NCI-H526 (cell line): ENCODE results near the gene NKX6-1.
A peak's percentile ranks its signal among the peaks of the same experiment; 100 is the strongest.

Source experiments
- DNase-seq, 2 experiments: peaks; one replicate each; lab custom pipeline; 2025; lab: John Stamatoyannopoulos, UW

The NKX6-1 gene

GRCh38 chr4:84498935-84499623 is at the start of gene NKX6-1:
Gene NKX6-1, minus strand, starts transcription at chr4:84499292. Its CDS starts 1,064 bp downstream, at chr4:84498228.
- DNase-seq, result peak; percentile 52 to 91

DNA sequence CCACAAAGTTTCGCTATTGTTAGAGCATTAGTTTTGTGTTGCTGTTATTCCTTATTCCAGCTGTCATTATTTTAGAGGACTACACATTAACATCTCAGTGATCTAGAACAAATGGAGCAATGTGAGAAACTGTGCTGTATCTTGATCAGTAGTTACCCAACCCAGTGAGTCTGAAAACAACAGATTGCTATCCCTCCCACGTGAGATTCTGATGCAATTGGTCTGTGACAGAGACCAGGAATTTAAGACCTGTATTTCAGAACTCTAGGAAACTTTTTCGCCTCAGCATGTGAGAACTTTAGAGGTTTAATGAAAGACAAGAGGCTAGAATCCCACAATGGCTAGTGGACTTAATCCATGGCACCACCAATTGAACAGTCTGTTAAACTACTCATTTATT is 48.1 kb upstream of the NKX6-1 start:
- no peak for DNase-seq

DNA sequence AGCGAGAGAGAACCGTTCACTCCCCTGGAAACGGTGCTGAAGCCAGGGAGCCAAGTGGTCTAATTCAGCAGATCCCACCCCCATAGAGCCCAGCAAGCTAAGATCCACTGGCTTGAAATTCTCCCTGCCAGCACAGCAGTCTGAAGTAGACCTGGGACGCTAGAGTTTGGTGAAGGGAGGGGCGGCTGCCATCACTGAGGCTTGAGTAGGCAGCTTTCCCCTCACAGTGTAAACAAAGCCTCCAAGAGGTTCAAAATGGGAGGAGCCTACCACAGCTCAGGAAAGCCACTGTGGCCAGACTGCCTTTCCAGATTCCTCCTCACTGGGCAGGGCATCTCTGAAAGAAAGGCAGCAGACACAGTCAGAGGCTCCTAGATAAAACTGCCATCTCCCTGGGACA is 46.0 kb upstream of the NKX6-1 start:
- no peak for DNase-seq

DNA sequence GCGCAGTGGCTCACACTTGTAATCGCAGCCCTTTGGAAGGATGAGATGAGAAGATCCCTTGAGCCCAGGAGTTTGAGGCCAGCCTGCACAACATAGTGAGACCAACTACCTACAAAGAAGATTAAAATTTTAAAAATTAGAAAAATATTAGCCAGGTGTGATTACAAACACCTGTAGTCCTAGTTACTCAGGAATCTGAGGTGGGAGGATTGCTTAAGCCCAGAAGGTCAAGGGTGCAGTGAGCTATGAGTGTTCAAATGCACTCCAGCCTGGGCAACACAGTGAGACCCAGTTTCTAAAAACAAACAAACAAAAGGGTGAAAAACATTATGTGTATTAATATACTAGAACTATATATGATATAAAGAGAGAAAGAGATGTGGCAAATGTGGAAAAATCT is 36.8 kb upstream of the NKX6-1 start:
- no peak for DNase-seq

- no peak for DNase-seq
Measured at GRCh38 chr4:84531689-84532088, 32.6 kb upstream of the NKX6-1 start.

DNA sequence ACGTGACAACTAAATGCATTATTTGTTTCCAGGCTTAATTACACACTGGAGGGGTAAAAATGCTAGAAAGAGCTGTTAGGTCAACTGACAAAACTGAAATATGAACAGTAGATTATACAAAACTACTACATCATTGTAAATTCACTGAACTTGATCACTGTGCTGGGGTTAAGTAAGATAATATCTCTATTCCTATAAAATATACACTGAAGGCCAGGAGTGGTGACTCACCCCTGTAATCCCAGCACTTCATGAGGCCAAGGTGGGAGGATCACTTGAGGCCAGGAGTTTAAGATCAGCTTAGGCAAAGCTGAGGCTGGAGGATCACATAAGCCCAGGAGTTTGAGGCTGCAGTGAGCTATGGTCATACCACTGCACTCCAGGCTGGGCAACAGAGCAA is 31.8 kb upstream of the NKX6-1 start:
- no peak for DNase-seq

- no peak for DNase-seq
Measured at GRCh38 chr4:84530454-84530853, 31.4 kb upstream of the NKX6-1 start.

GRCh38 chr4:84529169-84529751 is 30.2 kb upstream of the NKX6-1 start:
- peak in 1 of 2 experiments; percentile 51 for DNase-seq

DNA sequence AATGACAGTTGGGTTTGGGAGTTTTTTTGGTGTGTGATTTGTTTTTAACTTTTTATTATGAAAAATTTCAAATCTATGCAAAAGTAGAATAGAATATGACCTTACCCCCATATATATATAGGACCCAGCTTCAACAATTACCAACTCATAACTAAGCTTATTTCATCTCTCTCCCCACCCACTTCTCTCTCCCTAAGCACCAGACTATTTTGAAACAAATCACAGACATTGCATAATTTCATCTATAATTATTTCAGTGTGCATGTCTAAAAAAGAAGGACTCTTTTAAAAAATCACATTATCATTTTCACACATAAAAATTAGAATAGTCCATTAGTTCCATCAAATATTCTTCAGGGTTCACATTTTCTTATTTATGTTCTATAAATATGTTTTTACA is 28.3 kb upstream of the NKX6-1 start:
- no peak for DNase-seq

GRCh38 chr4:84515075-84515474 is 16.0 kb upstream of the NKX6-1 start:
- no peak for DNase-seq

GRCh38 chr4:84512277-84512676 is 13.2 kb upstream of the NKX6-1 start:
- DNase-seq, result no peak

DNA sequence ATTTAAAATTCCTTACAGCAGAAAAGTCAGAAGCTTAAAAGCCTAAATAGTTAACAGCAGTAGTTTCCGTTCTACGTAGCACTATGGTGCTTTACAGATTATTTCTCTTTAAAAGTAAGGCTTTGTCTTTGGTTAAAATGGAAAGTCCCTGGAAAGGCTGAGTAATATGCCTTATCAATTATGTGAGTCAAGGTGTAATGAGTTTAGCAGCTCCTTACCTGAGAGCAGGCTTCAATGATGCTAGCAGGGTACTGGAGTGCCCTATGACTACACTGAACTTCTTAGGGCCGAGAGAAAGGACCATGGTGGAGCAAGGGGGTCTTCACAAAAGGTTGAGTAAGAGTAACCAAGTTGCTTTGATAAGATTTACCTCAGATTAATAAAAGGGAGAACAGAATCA is 12.6 kb upstream of the NKX6-1 start:
- no peak for DNase-seq

GRCh38 chr4:84507941-84508340 is 8.8 kb upstream of the NKX6-1 start:
- no peak for DNase-seq

GRCh38 chr4:84504821-84505220 is 5.7 kb upstream of the NKX6-1 start:
- DNase-seq, result no peak

DNA sequence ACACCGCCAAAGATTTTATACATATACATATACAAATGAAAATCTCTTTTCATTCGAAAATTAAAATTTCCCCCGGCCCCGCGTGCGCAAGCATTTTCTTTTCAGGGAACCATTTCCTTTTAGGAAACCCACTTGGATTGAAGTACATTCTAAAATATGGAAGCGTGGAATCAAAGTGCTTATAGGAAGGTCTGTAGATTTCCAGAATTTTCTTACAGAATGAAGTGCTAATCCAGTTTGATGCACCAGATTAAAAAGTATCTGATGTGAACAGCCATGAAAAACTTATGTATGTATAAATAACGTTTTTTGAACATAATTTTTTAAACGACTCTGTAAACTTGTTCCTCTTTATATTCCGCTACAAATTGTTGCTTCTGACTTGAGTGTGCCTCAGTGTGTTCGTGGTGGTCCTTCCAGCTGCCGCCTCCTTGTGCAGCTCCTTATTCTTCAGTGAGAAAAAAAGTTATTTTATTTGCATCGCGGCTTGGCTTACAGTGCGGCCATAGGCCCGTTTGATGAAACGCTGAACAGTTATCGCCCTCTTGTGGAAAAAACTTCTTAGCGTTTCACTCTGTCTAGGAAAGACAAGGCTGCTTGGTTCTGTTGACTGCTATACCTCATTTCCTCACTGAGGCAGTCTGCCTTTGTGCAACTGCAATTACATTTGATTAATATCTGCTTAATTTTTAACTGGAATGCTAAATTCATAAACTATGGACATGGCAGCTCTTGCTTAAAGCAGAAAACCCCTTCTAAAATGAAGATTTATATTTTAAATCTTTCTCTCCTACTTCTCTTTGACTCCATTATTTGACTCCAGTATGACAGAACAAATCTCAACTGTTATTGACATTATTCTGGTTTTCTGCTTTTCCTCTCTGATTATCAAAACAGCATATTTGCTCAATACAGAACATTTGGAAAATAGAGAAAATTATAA is 4.7 kb upstream of the NKX6-1 start:
- peak; percentile 30 to 82 for DNase-seq

DNA sequence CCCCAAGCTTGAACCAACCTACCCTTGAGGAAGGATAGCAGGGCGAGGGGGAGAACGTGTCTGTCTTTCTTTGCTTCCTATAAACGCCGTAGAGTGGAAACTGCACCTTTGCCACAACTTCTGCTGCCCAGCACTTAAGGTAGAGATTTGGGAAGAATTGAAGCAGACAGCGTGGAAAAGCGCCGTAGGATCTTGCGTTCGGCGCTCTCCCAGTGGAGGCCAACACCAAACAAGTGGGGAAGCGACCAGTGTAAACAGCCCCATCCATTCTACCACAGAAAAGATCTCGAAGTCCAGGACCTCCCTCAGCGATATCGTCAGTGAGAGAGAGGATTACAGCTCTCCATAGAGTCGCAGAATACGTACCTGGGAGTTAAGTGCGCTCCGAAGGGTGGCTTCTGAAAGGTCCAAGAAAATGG is 3.9 kb upstream of the NKX6-1 start:
- no peak for DNase-seq

GRCh38 chr4:84502333-84502954 is 3.4 kb upstream of the NKX6-1 start:
- DNase-seq, result no peak

DNA sequence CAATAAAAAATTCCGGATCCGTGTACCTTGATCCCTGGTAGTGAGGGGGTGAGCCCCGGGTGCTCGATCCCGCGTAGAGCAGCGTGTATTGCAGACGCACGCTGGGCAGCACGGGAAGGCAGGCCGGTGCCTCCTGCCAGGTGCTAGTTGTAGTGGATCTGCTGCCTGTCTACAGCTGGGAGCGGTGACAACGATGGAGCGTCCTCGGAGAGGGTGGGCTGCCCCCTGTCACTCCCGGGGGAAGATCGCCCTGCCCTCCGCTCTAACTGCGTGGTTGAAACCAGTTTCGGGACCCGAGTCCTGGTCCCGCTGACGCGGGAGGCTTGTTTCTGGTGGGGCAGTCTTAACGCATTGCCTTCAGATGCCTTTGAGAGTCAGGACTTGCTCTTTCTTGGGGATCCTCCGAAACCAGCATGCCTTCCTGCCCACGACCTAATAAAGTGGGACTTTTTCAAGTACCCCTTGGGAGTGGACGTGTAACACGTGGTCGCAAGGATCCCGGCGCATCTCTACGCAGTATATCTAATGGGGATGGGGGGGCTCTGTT is 2.7 kb upstream of the NKX6-1 start:
- DNase-seq, result peak in 1 of 2 experiments; percentile 23

GRCh38 chr4:84501202-84501503 is 2.1 kb upstream of the NKX6-1 start:
- DNase-seq, result no peak

DNA sequence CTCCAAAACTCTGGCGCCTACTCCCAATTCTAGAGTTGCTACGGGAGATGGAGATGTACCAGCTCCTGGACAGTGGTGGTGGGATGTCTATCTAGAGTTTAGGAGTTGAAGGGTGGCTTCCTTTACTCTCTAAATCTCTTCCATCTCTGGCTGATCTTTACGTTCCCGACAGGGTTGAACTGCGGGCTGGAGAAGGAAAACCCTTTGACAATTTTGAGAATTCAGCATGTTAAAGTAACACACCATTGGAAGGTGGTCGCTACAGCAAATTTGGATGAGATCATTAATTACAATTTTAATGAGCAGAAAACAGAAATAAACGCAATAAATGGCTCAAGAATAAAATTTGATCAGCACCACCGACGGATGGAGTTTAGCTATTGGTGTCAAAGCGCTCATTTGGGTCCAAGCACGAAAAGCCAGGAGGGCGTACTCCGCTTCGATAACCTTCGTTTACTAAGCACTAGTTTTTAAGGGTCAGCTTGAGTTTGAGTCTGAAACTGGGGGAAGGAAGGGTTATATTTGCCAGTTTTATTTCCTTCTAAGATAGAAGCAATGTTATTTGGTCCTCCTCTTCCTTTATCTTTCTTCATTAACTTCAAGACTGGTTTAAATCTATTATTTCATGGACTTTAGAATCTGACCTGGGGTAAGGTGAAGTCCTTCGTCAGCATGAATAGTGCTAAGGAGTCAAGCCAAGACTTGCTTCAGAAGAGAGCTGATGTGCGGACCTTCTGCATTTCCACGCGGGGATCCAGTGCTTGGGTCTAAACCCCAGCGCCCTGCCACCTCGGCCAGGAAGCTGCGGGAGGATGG is 1.5 kb upstream of the NKX6-1 start:
- DNase-seq, result no peak

DNA sequence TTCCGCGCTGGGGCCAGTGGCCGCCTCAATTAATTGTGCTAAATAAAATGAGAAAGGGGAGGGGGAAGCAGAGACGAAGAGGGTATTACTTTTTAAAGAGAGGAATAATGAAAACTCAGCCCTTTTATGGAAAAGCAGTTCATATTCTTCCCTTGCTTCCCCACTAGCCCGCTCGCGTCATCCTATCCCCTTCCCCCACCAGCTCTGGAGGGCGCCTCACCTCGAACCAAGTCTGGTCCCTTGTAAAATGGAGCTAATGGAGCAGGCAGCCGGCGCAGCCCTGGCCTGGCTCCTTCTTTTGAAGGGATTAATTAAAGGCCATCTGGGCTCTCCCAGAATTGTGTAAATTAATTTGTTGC is 511 bp upstream of the NKX6-1 start:
- DNase-seq, result peak in 1 of 2 experiments; percentile 50
